Measurements from ENCODE around the gene IPO5.
"Not testable (repeated sequence)": the region's sequence is repeated elsewhere in the genome, so short reads cannot be mapped to it uniquely, and the experiment has no call there.

The IPO5 gene

GRCh38 chr13:97951376-97951775 lies 2.1 kb upstream of the IPO5 start:
- DNase-seq, result no peak

- DNase-seq, result not testable (repeated sequence)
Measured at GRCh38 chr13:97952831-97953230, 644 bp upstream of the IPO5 start.

GRCh38 chr13:97961340-97961739 lies 7.9 kb downstream of the IPO5 start:
- DNase-seq, result no peak

GRCh38 chr13:97962887-97963286 lies 9.4 kb downstream of the IPO5 start:
- no peak for DNase-seq

- DNase-seq, result no peak
Measured at GRCh38 chr13:97967226-97967625, 13.8 kb downstream of the IPO5 start.

- no peak for DNase-seq
Measured at GRCh38 chr13:97967948-97968347, 14.5 kb downstream of the IPO5 start.

- DNase-seq, result no peak
Measured at GRCh38 chr13:97971519-97971918, 18.0 kb downstream of the IPO5 start.

- no peak for DNase-seq
Measured at GRCh38 chr13:97974773-97975172, 21.3 kb downstream of the IPO5 start.

- DNase-seq, result no peak
Measured at GRCh38 chr13:97975280-97975847, 21.9 kb downstream of the IPO5 start.

- peak; percentile 84 for DNase-seq
Measured at GRCh38 chr13:97975848-97976609, 22.6 kb downstream of the IPO5 start.

GRCh38 chr13:97976610-97977521 lies 23.4 kb downstream of the IPO5 start:
- peak; percentile 8 for DNase-seq

GRCh38 chr13:97977982-97978381 lies 24.5 kb downstream of the IPO5 start:
- DNase-seq, result no peak

GRCh38 chr13:97978651-97979050 lies 25.2 kb downstream of the IPO5 start:
- no peak for DNase-seq

GRCh38 chr13:97979051-97979450 lies 25.6 kb downstream of the IPO5 start:
- DNase-seq, result no peak

GRCh38 chr13:97979556-97979955 lies 26.1 kb downstream of the IPO5 start:
- DNase-seq, result no peak

GRCh38 chr13:97982286-97982685 lies 28.8 kb downstream of the IPO5 start:
- no peak for DNase-seq

- no peak for DNase-seq
Measured at GRCh38 chr13:97986835-97987234, 33.4 kb downstream of the IPO5 start.

- DNase-seq, result no peak
Measured at GRCh38 chr13:97999653-98000052, 46.2 kb downstream of the IPO5 start.

- DNase-seq, result no peak
Measured at GRCh38 chr13:98004107-98004506, 50.6 kb downstream of the IPO5 start.

- DNase-seq, result not testable (repeated sequence)
Measured at GRCh38 chr13:98004997-98005396, 51.5 kb downstream of the IPO5 start.

- DNase-seq, result no peak
Measured at GRCh38 chr13:98007001-98007400, 53.5 kb downstream of the IPO5 start.

- DNase-seq, result no peak
Measured at GRCh38 chr13:98013241-98013640, 59.8 kb downstream of the IPO5 start.

- no peak for DNase-seq
Measured at GRCh38 chr13:98014766-98015165, 61.3 kb downstream of the IPO5 start.

GRCh38 chr13:98018293-98018692 lies 64.8 kb downstream of the IPO5 start:
- no peak for DNase-seq
